Spinal cord (tissue), 10 donors: Measurements from ENCODE around the gene FRRS1. TPM values are rescaled to one million over a fixed set of nuclear protein-coding genes. Genes with fewer than 3 reads are reported as not detected.

Source experiments
- DNase-seq, 6 donors: peaks; one replicate each; pipeline versions ENCODE4 v3.0.0 to v3.0.0-alpha.2; 2013 to 2015; ENCODE audit warnings: low spot score in 6 of 6, low read depth in 4 of 6
- H3K27ac ChIP-seq: one replicate; pipeline ENCODE4 v1.5.1; 2013; ENCODE audit warnings: low read depth, low read length, control low read depth
- H3K27me3 ChIP-seq: one replicate; pipeline ENCODE4 v1.6.1; 2013; ENCODE audit warnings: low read length; ENCODE audit not compliant: control insufficient read depth, insufficient read depth
- H3K36me3 ChIP-seq: one replicate; pipeline ENCODE4 v1.6.1; 2013; ENCODE audit warnings: low read length; ENCODE audit not compliant: control insufficient read depth, insufficient read depth
- H3K4me1 ChIP-seq: one replicate; pipeline ENCODE4 v1.6.1; 2013; ENCODE audit warnings: low read length; ENCODE audit not compliant: control insufficient read depth, insufficient read depth
- H3K4me3 ChIP-seq: one replicate; pipeline ENCODE4 v1.5.1; 2013; ENCODE audit warnings: low read depth, low read length, control low read depth
- H3K9me3 ChIP-seq: one replicate; pipeline ENCODE4 v1.6.1; 2013; ENCODE audit warnings: low read length; ENCODE audit not compliant: control insufficient read depth, insufficient read depth
- WGBS: methylation state at CpG from one replicate; pipeline ENCODE4 v1.1.5; 2013; ENCODE audit warnings: missing lambda C conversion rate; ENCODE audit not compliant: insufficient coverage; 5-methylcytosine and 5-hydroxymethylcytosine counted together
- polyA plus RNA-seq, 2 donors: library from polyadenylated mRNA; unstranded; fragments of 120-200 nt; gene quantifications; one replicate each; pipeline ENCODE4 v1.2.1, GENCODE V29; 2013; ENCODE audit not compliant: insufficient read length in 2 of 2
- total RNA-seq, 2 donors: library from RNA; depleted of rRNA in 1 of 2; stranded (reverse); fragments of 120-200 nt in 1 of 2; fragments of >200 nt in 1 of 2; gene quantifications; one replicate each; pipeline versions ENCODE4 v1.2.3 to v1.2.4, GENCODE V29; 2013 to 2014
- donor health status: healthy.

FRRS1 gene
- total and polyA plus RNA-seq, 4 donors = 1.9 to 10.8 (median 6.2) TPM

DNA sequence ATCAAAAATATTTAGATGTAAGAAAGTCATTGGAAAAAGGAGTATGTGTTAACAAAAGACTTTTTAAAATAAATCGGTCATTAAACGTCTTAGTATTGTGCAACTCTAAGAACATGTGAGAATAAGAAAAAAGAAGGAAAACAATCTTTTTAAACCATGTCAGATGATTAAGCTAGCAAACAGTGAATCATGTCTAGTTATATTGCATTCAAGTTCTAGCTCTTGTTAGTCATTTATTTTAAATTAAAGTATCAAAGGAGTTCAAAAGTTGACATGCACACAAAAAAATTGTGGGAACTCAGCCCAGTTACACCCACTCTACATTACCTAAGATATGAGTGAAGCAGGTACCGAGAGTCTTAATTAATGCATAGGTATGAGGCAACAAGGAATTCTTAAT is 9.8 kb downstream of the FRRS1 start:
- no peaks in the 10 kb centered on the region for H3K9me3 ChIP-seq
- WGBS = no CpG with 5 or more reads among the region's 3 CpGs
- H3K27ac ChIP-seq = no peak overlapping the region
- H3K36me3 ChIP-seq = no peaks in the 10 kb centered on the region
- no peak overlapping the region for H3K4me3 ChIP-seq
- no peak for DNase-seq
- no peaks in the 10 kb centered on the region for H3K4me1 ChIP-seq
- H3K27me3 ChIP-seq = no peaks in the 10 kb centered on the region

DNA sequence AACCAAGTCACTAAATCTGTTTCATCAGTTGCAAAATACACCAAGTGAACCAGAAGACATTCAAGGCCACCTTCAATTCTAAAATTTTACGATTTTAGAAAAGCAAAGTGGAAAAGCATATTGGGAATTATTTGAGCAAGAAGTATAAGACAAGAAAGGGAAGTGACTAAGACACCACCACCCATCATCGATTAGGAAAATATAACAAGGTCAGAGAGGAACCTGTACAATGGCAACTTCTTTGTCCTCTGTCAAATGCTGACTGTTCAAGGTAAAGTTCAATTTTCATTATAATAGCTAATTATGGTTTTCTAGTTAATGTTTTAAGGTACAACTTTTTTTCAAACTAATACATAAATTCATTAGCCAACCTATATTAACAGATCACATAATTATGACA is 10.8 kb downstream of the FRRS1 start:
- no peaks in the 10 kb centered on the region for H3K4me1 ChIP-seq
- no peak for DNase-seq
- H3K9me3 ChIP-seq = no peaks in the 10 kb centered on the region
- no peak overlapping the region for H3K4me3 ChIP-seq
- no peak overlapping the region for H3K27ac ChIP-seq
- no peaks in the 10 kb centered on the region for H3K36me3 ChIP-seq
- H3K27me3 ChIP-seq = no peaks in the 10 kb centered on the region
- WGBS = no CpG with 5 or more reads among the region's 2 CpGs

- Histone ChIP-seq H3K4me3 (no peak overlapping the region), H3K36me3 (no peaks in the 10 kb centered on the region), H3K27me3 (no peaks in the 10 kb centered on the region), H3K9me3 (no peaks in the 10 kb centered on the region), H3K4me1 (no peaks in the 10 kb centered on the region), H3K27ac (no peak overlapping the region)
- DNase-seq = no peak
- 92% methylated on average over 2 of the region's 5 CpGs for WGBS
Measured at GRCh38 chr1:99754697-99755096, 11.7 kb downstream of the FRRS1 start.

- 100% methylated on average over 1 of the region's 2 CpGs for WGBS
- Histone ChIP-seq H3K4me3 (no peak overlapping the region), H3K36me3 (no peaks in the 10 kb centered on the region), H3K9me3 (no peaks in the 10 kb centered on the region), H3K4me1 (no peaks in the 10 kb centered on the region), H3K27ac (no peak overlapping the region), H3K27me3 (no peaks in the 10 kb centered on the region)
- no peak for DNase-seq
Measured at GRCh38 chr1:99754055-99754626, 12.3 kb downstream of the FRRS1 start.

DNA sequence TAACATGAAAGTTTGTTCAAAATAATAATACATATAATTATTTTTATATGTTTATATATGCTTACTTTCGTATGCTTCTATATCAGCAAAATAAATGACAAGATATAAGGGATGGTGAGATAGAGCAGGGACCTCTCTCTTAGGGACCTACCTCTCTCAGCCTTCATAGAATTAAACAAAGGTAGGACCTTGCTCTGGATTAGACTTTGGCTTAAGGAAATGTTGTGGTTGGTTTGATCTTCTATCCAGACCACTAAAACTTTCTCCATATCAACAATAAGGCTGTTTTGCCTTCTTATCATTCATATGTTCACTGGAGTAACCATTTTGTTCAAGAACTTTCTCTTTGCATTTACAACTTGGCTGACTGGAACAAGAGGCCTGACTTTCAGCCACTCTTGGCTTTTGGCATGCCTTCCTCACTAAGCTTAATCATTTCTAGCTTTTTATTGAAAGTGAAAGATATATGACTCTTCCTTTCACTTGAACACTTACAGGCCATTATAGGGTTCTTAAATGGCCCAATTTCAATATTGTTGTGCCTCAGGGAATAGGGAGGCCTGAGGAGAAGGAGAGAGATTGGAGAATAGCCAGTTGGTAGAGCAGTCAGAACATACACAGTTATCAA is 14.4 kb downstream of the FRRS1 start:
- WGBS = no CpG with 5 or more reads among the region's 1 CpG

DNA sequence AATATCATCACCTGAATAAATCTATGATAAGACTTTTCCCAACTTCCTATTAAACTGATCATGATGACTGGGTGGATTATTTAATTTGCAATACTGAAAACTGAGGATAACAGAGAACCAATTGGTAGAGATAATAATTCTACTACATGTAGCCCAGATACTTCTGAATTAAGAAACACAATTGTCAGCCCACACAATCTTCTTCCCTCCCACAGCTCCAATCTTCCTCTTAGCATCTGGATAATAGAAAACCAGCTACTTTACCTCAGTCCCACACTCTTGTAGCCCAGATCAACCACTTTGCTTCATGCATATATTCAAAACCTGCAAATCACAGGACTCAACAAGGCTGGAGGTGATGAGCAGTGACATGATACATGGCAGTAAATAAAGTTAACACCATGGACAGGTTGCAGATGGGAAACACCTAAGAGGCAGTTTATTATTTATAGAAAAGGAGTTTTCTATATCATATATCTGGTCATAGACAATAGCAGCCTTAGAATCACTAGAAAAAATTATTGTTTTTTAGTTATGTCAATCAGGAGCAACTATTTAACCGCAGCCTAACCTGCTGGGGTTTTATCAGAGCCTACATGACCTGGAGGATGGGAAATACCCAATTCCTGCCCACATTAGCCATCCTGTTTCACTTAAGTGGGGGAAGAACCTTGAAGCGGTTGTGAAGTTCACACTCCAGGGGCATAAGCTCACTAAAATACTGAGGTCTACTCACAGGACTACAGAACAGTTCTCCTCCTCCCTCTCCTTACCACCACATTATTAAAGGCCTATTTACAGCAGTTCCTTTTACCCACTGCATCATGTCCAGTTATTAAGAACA is 16.7 kb downstream of the FRRS1 start:
- Histone ChIP-seq H3K36me3 (no peaks in the 10 kb centered on the region), H3K4me3 (no peak overlapping the region), H3K4me1 (no peaks in the 10 kb centered on the region), H3K27ac (no peak overlapping the region), H3K9me3 (no peaks in the 10 kb centered on the region), H3K27me3 (no peaks in the 10 kb centered on the region)
- 100% methylated on average over 1 of the region's 2 CpGs for WGBS
- DNase-seq = no peak

More for the DNA sequence above, 14.4 kb downstream of the FRRS1 start:
- Histone ChIP-seq H3K9me3 (no peaks in the 10 kb centered on the region), H3K36me3 (no peaks in the 10 kb centered on the region), H3K27me3 (no peaks in the 10 kb centered on the region), H3K4me1 (no peaks in the 10 kb centered on the region), H3K27ac (no peak overlapping the region), H3K4me3 (no peak overlapping the region)
- DNase-seq = no peak

DNA sequence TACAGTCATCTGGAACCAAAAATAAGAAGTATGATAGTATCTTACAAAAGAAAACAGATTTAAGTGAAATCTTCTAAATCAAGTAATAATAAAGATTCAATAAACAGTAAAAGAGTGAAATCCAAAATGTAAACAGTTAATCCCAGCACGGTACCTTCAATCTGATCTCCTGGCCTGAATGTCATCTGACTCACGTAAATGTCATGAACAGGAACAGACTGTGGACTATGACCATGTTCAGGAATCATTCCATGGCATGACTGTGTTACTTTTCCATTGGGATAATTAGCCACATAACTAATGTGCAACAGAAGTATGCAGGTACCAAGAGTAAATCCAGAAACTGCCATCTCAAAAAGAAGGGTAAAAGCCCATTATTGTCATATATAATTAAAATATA is 18.0 kb downstream of the FRRS1 start:
- H3K9me3 ChIP-seq = no peaks in the 10 kb centered on the region
- WGBS = 80% methylated on average over 1 of the region's 2 CpGs
- H3K4me3 ChIP-seq = no peak overlapping the region
- no peak overlapping the region for H3K27ac ChIP-seq
- H3K4me1 ChIP-seq = no peaks in the 10 kb centered on the region
- no peaks in the 10 kb centered on the region for H3K27me3 ChIP-seq
- DNase-seq = no peak
- H3K36me3 ChIP-seq = no peaks in the 10 kb centered on the region

GRCh38 chr1:99745684-99746083 is 20.8 kb downstream of the FRRS1 start:
- Histone ChIP-seq H3K4me1 (no peaks in the 10 kb centered on the region), H3K27me3 (no peaks in the 10 kb centered on the region), H3K9me3 (no peaks in the 10 kb centered on the region), H3K4me3 (no peak overlapping the region), H3K27ac (no peak overlapping the region), H3K36me3 (no peaks in the 10 kb centered on the region)
- no peak for DNase-seq
- WGBS = 75% methylated on average over 1 of the region's 2 CpGs

DNA sequence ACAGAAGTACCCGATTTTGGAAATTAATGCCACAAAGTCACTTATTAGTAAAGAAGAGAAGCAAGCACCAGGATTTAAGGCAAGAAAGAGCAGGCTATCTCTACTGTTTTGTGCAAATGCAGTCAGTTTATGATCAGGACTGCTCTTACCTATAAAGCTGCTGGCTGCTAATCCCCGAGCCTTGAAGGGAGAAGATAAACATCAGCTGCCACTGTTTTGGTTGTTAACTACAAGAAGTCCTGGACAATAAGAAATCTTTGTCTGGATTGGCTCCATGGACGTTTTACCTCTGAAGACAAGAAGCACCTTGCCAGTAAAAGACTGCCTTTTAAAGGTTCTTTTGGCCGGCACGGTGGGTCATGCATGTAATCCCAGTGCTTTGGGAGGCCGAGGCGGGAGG is 21.4 kb downstream of the FRRS1 start:
- H3K4me3 ChIP-seq = no peak overlapping the region
- H3K4me1 ChIP-seq = no peaks in the 10 kb centered on the region
- no peak overlapping the region for H3K27ac ChIP-seq
- H3K27me3 ChIP-seq = no peaks in the 10 kb centered on the region
- H3K36me3 ChIP-seq = no peaks in the 10 kb centered on the region
- DNase-seq = no peak
- WGBS = 91% methylated on average over 4 of the region's 7 CpGs
- no peaks in the 10 kb centered on the region for H3K9me3 ChIP-seq

GRCh38 chr1:99740141-99740540 is 26.3 kb downstream of the FRRS1 start:
- DNase-seq = no peak
- Histone ChIP-seq H3K9me3 (no peaks in the 10 kb centered on the region), H3K36me3 (no peaks in the 10 kb centered on the region), H3K27ac (no peak overlapping the region), H3K27me3 (no peaks in the 10 kb centered on the region), H3K4me1 (no peaks in the 10 kb centered on the region), H3K4me3 (no peak overlapping the region)
- 100% methylated on average over 1 of the region's 1 CpG for WGBS
